Peyer's patch (tissue), 4 donors: ENCODE measurements around the gene DERA.

ENCODE experiments used
- CTCF ChIP-seq, 6 experiments: fragments of 450-650 bp in 4 of 6; fragments of 200-600 bp in 2 of 6; sonication (generic) in 1 of 6; IDR thresholded peaks; one replicate each; pipeline ENCODE4 v1.5.1; 2017 to 2019; ENCODE audit warnings: antibody characterized with exemption in 6 of 6, mild to moderate bottlenecking in 3 of 6, moderate library complexity in 1 of 6
- POLR2A ChIP-seq, 2 donors: fragments of 450-650 bp; IDR thresholded peaks; one replicate each; pipeline ENCODE4 v1.5.1; 2017; ENCODE audit warnings: antibody characterized with exemption in 2 of 2, mild to moderate bottlenecking in 2 of 2, moderate library complexity in 2 of 2

- no peak for TF ChIP-seq CTCF (IDR thresholded peaks at IDR 0.05)
- TF ChIP-seq POLR2A (IDR thresholded peaks at IDR 0.05) = no peak
These were observed 175.3 kb downstream of the DERA start for GRCh38 chr12:16086462-16086861.
